GM19372 (cell line): ENCODE results near the gene SESTD1.

ENCODE experiments used
- ATAC-seq: cut with Tn5 transposase; IDR thresholded peaks from one replicate; pipeline ENCODE4 v1.9.1; 2021; ENCODE audit warnings: mild to moderate bottlenecking, low read depth, moderate library complexity; ENCODE audit not compliant: unreplicated experiment

SESTD1 gene, protein sequence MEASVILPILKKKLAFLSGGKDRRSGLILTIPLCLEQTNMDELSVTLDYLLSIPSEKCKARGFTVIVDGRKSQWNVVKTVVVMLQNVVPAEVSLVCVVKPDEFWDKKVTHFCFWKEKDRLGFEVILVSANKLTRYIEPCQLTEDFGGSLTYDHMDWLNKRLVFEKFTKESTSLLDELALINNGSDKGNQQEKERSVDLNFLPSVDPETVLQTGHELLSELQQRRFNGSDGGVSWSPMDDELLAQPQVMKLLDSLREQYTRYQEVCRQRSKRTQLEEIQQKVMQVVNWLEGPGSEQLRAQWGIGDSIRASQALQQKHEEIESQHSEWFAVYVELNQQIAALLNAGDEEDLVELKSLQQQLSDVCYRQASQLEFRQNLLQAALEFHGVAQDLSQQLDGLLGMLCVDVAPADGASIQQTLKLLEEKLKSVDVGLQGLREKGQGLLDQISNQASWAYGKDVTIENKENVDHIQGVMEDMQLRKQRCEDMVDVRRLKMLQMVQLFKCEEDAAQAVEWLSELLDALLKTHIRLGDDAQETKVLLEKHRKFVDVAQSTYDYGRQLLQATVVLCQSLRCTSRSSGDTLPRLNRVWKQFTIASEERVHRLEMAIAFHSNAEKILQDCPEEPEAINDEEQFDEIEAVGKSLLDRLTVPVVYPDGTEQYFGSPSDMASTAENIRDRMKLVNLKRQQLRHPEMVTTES

DNA sequence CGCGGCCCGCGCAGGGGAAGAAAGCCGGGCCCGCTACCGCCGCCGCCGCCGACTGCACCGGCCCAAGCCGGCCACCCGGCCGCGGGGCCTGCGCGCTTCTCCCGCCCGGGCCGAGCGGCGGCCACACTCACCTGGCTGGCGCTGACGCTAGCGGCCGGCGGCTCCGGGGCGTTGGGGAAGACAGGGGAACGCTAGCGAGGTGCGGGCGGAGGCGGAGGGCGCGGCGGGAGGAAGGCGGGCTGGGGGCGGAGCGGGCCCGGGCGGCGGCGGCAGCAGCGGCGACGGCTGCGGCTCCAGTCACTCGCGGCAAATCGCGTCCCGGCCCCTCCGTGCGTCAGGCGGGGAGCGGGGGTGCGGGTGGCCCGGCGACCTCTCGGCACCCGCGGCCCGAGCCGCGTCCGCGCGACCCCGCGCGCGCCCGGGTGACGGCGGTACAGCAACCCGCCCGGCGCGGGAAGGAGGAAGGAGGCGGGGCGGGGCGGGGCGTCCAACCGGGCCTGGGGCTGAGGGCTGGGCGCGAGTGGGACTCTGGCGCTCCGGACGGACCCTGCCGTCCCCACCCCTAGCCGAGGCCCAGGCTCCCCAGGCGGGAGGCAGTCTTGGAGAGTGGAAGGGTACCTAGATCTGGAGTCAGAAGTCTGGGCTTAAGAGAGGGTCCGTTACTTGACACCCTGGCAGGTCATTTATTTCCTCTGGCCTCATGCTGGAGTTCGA lies at the start of gene SESTD1:
Gene SESTD1, minus strand, starts transcription at position 465 of the 714 bp plus-strand sequence. CDS start 72,991 bp downstream, outside the sequence.
- peak; percentile 64 for ATAC-seq

DNA sequence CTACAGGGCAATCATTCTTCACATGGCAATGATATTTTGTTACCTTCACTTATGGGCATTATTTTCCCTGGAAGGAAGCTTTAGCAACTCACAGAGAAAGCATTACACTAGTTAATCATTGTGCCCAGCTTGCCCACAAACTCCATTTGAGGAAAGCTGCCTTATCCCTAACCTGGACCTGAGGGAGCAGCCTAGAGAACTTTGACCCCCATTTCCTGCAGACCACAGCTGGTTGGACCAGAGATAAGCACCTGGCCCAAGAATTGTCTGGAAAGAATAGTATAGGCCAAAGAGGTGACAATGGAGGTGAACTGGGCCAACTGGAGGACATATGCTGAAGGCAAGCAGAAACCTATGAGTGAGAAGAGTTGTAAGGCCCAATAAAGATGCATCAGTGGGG lies 48.4 kb upstream of the SESTD1 start:
- ATAC-seq: no peak

DNA sequence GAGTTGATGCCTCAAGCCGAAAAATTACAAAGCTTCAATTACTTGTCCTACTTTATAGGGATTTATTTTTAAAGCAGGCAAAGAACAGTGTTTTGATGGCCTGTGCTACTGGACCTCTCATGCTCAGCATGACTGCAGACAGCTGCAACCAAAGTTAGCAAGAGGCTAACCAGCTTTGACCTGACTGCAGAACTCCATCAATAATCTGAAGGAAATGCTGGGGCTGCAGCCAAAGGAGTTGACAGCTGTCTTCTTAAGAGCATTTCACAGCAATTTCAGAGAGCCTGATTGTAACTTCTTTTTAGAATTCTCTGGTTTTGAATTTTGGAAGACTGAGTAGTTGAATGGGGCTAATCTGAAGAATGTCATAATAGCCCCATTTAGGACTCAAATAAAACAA lies 46.5 kb upstream of the SESTD1 start:
- ATAC-seq: no peak

DNA sequence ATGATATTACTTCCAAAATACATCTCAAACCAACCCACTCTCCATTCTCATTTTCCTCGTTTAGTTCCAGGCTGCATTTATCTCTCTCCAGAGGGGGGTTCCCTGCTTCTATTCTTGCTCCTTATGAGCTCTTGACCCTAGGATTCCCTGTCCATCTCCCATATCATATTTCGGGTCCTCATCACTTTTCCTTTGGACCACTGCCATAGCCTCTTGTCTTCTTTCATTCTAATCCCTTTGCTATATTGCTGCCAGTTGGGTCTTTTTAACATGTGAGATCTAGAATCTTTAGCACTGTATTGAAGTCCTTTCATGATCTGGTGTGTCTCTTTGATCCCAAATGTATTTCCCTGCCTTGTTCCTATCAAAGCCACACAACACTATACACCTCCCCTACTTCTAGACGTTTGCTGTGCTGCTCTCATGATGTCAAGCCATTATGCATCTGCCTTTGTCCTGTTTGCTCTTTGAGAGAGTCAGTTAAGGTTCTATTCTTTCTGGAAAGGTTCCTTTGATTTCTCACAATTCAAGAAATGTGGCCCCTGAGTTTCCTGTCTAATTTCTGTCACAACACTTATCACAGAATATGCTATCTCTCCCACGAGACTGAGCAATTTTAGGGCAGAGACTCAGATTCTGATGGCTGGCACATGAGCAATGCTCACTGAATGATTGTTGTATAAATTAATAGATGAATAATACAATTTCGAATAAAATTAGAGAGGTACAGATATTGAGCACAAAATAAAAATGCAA lies 43.2 kb upstream of the SESTD1 start:
- no peak for ATAC-seq

DNA sequence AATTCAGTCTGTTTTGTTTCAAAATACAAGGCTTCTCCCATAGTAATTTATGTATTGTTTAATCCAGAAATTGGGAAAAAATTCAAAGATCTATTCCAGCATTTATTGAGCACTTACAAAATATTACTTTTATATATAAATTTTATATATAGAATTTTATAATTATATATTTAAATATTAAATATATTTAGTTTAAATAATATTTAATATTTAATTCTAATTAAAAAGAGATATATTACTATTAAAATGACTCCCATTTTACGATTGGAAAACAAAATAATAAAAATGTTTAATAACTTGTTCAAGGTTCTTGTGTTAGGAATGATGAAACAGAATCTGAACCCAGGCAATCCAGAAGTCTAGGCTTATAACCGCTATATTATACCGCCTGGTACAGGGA lies 40.5 kb upstream of the SESTD1 start:
- no peak for ATAC-seq

DNA sequence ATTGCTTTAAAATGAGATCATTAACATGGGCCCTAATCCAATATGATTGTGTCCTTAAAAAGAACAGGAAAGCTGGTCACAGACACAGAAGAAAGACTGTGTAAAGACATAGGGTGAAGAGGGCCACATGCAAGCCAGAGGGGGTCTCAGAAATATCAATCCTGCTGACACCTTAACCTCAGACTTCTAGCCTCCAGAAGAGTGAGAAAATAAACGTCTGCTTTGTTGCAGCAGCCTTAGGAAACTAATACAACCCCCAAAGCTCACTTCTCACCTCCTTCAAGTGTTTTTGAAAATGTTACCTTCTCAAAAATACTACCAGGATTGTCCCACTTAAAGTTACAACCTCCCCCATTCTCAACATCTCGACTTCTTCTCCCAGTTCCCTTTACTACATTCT lies 39.8 kb upstream of the SESTD1 start:
- no peak for ATAC-seq

DNA sequence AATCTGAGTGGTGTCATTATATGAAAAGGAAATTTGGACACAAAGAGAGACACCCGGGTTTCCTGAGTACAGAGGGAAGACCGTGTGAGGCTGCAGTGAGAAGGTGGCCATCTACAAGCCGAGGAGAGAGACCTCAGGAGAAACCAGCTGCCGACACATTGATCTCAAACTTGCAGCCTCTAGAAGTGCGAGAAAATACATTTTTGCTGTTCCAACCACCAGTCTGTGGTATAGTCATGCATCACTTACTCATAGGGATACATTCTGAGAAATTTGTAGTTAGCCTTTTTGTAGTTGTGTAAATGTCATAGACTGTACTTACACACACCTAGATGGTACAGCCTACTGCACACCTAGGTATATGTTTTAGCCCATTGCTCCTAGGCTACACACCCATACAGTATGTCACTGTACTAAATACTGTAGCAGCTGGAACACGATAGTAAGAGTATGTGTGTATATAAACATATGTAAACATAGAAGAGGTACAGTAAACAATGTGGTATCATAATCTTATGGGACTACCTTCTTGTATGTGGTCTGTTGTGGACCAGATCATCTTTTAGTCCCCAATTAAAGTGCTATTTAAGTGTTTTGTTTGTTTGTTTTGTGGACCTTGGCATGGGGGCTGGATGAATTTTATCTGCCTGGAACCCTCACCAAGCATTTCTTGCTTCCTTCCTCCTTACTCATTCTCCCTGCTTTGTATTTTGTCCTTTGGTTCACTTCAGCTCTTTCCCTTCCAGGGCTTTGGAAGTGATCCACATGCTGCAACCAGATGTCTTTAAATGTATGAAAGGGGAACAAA lies 38.3 kb upstream of the SESTD1 start:
- ATAC-seq: no peak

DNA sequence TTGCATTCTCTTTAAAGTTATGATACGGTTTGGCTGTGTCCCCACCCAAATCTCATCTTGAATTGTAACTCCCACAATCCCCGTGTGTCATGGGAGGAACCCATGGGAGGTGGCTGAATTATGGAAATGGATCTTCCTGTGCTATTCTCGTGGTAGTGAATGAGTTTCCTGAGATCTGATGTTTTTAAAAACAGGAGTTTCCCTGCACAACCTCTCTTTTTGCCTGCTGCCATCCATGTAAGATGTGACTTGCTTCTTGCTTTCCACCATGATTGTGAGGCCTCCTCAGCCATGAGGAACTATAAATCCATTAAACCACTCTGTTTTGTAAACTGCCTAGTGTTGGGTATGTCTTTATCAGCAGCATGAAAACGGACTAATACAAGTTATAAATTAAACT lies 37.5 kb upstream of the SESTD1 start:
- no peak for ATAC-seq

DNA sequence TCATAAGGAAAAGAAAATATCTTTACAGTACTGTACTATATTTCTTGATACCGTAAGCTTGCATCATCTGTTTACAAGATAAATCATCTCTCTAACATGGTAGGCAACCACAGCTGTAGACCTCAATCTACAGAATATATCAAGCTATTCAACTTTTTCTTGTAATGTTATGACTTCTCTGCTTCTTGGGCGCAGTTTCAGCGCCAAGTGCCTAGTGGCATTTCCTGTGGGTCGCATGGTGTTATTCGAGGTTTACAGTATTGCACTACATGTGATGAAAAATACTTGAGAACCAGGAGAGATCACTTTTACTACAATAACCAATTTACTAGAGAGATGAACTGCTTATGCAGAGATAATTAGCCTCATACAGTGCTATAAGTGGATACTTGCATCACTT lies 34.0 kb upstream of the SESTD1 start:
- ATAC-seq: no peak

DNA sequence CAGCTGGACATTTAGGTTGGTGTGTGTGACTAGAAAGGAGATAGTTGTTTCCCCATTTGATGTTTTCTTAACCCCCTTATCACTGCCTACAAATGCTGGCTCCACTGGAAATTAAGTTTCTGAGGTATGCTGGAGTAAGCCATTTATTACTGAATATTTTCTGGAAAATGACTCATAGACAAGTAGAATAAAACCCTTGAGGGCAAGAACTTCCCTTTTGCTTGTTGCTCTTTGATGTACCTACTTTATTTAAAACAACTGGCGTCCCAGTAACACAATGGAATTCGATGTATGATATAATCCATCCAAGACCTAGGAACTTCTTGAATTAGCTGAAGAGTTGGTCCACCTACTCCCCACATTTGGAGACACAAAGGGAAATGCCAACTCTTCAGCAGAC lies 33.3 kb upstream of the SESTD1 start:
- ATAC-seq: no peak

DNA sequence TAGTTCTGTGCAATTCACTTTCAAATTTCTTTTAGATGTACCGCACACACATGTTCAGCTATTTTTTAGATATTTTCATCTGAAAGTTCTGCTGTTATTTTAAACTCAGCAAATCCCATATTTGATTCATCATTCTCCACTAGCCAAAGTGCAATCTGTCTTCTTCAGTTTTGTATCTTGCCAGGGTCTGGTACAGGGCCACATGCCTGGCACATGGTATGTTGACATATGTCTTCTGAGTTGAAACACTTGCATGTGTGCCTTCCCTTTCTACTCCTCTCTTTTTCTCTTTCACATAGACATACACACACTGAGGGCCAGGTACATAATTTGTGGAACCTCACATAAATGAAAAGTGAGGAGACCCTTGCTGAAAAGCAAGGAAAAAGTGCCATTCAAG lies 25.7 kb upstream of the SESTD1 start:
- ATAC-seq: no peak

DNA sequence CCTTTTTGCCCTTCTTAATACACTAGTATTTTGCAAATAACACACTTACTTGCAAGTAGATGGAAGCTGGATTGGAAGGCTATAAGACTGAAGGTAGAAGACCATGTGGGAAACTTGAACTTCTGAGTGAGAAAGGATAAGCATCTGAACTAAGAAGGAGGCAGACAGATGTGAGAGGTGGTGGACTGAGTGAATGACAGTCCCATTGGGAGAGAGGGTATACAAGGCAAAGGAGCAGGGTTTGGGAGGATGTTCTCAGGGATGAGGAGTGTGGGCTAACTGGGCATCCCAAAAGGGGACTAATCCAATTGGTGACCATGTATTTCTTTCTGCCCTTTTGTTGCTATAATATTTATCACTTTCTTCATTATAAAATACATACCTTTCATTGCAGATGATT lies 20.4 kb upstream of the SESTD1 start:
- no peak for ATAC-seq

DNA sequence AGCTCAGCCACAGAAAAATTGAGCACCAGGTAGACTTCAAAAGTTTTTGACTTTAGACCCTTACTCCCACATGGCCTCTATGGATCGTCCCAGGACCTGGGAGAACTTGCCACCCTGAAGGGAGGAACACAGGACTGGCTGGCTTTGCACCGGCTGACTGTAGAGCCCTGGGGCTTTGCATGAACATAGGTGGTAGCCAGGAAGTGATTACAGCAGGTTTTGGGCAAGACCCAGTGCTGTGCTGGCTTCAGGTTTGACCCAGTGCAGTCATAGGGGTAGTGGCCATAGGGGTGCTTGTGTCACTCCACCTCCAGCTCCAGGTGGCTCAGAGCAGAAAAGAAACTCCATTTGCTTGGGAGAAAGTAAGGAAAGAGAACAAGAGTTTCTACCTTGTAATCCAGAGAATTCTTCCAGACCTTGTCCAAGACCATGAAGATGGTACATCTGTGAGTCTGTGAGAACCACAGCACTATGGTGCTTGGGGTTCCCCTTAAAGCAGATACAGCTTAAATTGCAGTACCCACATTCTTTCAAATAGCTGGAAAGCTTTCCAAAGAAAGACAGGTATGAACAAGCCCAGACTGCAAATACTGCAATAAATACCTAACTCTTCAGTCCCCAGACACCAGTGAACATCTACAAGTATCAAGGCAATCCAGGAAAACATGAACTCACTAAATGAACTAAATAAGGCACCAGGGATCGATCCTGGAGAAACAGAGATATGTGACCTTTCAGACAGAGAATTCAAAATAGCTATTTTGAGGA lies 13.0 kb upstream of the SESTD1 start:
- no peak for ATAC-seq

DNA sequence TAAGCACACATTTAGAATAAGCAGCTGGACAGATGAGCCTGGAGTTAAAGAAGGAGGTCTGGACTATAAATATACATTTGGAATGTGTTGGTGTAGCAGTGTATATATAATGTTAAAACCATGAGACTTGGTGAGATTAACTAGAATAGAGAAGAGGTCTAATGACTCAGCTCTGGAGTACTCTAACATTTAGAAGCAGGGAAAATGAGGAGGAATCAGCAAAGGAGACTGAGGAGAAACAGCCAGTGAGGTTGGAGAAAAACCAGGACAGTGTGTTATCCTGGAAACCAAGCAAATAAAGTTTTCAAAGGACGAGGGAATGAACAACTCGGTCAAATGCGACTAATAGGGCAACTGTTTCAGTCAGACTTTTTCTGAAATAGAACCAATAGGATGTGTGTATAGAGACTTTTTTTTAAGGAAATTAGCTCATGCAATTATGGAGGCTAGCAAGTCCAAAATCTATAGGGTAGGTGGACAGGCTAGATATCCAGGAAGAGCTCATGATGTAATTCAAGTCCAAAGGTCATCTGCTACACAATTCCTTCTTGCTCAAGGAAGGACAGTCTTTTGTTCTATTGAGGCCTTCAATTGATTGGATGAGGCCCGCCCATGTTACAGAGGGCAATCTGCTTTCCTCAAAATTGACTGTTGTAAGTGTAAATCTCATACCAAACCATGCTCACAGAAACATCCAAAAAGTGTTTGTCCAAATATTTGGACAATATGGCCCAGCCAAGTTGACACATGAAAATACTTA lies 10.8 kb upstream of the SESTD1 start:
- no peak for ATAC-seq

DNA sequence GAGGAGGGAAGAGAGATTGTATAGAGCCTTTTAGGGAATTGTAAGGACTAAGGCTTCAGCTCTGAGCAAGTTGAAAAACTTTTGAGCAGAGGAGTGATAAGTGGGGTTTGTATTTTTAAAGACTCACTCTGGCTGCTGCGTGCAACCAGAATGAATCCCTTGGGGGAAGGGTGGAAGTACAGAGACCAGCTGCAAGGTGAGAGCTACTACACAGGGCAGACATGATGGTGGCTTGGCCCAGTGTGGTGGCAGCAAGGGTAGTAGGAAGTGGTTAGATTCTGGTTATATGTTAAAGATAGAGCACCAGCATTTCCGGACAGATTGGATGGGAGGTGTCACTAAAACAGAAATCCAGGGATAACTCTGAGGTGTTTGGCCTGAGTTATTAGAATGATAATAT lies 10.1 kb upstream of the SESTD1 start:
- ATAC-seq: peak; percentile 89

DNA sequence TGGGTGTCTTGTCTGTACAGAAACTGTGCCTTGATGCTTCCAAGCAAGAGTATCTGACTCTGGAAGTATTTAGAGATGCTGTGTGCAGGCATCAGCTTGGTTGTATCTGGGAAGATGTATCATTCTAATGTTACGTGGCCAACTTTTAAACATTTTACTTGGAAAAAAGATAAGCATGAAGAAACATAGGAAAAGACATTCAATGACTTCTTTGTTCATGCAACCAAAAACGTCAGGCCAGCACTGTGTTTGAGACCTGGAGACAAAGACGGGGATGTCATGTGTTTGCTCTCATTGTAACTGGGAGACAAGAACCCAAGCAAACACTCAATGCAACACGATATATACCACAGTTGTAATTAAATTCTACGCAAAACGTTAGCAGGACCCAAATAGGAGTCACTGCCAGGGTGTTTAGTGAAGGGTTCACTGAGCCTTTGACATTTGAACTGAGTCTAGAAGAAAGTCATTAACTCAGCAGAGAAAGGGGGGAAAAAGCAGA lies 8.9 kb upstream of the SESTD1 start:
- no peak for ATAC-seq

DNA sequence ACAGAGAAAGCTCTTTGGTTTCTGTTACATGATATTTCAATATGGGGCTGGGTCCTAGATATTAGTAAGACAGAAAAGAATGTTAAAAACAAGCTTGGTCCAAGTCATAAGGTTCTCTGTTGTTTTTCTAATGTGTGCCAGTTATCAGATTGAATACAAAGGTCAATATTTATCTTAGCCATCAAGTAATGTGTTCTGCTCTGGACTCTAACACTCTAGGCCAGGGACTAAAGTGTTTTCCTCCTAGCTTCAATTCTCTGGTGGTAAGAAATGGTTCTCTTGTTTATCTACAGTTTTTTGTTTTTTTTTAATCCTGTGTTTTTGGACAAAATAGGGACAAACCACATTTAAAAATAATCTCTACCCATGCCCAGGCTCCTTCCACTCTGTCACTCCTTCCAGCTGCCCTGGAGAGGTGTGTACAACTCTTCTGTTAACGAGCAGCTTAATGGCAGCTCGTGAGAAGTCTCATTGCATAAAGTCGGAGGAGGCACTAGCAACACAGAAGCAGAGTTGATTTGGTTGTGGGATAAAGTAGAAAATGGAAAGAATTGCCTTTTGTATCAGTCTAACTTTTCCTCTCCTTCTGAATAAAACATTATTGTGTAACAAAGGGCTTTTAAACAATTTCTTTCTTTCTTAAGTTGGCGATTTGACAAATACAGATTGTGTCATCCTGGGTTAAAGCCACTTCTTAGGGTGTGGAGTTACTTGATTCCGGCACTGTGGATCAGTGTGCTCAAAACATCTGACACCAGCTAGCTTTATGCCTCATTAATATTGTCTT lies 8.0 kb upstream of the SESTD1 start:
- ATAC-seq: no peak
